AG09309 (cell line): ENCODE results near the gene HORMAD2.
"Not testable (repeated sequence)": the region's sequence is repeated elsewhere in the genome, so short reads cannot be mapped to it uniquely, and the experiment has no call there.

Experiments
- DNase-seq: peaks from one replicate; pipeline ENCODE4 v3.0.0-alpha.2; 2010; ENCODE audit warnings: low read depth
- H3K4me3 ChIP-seq: 2 replicates; pipeline ENCODE4 v1.5.1; 2011; ENCODE audit warnings: mild to moderate bottlenecking, low read depth, low read length, moderate library complexity; ENCODE audit not compliant: control insufficient read depth
- TF ChIP-seq, protein P1 (sequence below): IDR thresholded peaks from 2 replicates; pipeline ENCODE4 v1.5.1; 2011; ENCODE audit warnings: mild to moderate bottlenecking, low read depth, low read length, inconsistent platforms; ENCODE audit not compliant: insufficient read depth, control insufficient read depth; ENCODE audit errors: missing control alignments

HORMAD2 gene

DNA sequence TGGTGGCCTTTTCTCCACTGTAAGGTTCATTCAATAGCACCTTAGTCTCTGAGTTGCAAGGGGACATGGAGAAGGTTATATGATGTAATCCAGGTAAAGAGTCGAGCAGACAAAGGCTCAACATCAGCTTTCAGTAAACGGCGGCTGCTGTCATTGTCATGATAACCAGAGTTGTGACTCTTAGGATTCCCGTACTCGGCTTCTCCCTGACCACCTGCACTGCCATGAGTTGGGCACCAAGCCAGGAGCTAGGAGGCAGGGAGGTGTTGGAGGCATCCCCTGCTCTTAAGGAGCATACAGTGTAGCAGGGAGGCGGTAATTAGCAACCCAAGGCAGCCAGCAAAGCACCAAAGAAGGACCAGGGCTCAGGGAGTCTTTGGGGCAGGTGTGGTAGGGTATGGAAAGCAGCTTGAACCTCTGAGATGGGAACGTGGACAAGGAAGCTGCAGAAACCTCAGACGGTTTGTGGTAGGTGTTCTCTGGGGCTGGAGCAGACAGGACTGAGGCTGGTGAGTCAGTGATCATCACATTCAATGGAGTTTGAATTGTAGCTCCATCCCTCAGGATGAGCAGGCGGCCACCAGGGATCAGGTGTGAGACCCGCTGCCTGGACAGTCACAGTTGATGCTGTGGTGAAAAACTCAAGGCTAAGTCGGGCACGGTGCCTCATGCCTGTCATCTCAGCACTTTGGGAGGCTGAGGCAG is 134.6 kb downstream of the HORMAD2 start:
- TF ChIP-seq, protein P1, sequence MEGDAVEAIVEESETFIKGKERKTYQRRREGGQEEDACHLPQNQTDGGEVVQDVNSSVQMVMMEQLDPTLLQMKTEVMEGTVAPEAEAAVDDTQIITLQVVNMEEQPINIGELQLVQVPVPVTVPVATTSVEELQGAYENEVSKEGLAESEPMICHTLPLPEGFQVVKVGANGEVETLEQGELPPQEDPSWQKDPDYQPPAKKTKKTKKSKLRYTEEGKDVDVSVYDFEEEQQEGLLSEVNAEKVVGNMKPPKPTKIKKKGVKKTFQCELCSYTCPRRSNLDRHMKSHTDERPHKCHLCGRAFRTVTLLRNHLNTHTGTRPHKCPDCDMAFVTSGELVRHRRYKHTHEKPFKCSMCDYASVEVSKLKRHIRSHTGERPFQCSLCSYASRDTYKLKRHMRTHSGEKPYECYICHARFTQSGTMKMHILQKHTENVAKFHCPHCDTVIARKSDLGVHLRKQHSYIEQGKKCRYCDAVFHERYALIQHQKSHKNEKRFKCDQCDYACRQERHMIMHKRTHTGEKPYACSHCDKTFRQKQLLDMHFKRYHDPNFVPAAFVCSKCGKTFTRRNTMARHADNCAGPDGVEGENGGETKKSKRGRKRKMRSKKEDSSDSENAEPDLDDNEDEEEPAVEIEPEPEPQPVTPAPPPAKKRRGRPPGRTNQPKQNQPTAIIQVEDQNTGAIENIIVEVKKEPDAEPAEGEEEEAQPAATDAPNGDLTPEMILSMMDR = no peak
- no peak for DNase-seq
- no peak overlapping the region for H3K4me3 ChIP-seq

GRCh38 chr22:30216272-30216671 is 136.0 kb downstream of the HORMAD2 start:
- H3K4me3 ChIP-seq, DNase-seq: not testable (repeated sequence)

- TF ChIP-seq, protein P1 = no peak
- no peak for DNase-seq
Measured at GRCh38 chr22:30216710-30217109, 136.4 kb downstream of the HORMAD2 start.

DNA sequence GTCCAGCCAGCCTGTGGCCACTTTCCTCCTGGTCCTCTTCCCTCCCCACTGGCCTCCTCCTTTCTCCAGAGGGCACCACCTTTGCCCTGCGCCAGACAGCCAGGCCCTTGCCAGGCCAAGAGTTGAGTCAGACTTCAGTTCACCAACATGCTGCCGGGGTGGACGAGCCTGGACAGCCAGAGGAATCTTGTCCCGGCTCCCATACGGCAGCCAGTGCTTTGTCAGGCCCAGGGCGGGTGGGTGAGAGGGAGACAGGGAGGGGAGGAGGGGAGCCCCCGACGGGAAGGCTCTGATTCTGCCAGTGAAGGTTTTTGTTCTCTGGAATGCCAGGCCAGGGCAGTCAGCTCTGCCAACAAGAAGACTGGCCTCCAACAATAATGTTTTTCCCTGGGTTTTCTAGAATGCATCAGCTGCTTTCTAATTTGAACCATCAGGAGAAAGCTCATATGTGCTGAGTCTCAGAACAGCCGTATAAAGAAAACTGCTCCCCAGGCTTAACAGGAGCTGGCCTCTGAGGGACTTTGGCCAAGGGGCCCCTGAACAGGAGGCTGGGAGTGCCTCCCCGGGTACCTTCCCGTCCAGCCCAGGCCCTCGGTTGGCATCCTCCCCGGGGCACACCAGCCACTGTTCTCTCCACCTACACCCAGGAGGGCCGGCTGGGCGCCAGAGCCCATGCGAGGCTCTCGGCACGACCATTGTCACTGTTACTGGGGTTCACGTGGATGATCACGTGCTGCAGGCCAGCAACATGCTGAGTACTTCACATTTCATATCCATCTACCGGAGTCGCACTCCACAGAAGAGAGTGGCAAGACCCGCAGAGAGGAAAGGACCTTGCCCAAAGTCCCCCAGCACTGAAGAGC is 137.7 kb downstream of the HORMAD2 start:
- TF ChIP-seq, protein P1 = no peak
- no peak overlapping the region for H3K4me3 ChIP-seq
- no peak for DNase-seq

More at GRCh38 chr22:30216710-30217109, 136.4 kb downstream of the HORMAD2 start:
- H3K4me3 ChIP-seq = no peak overlapping the region

DNA sequence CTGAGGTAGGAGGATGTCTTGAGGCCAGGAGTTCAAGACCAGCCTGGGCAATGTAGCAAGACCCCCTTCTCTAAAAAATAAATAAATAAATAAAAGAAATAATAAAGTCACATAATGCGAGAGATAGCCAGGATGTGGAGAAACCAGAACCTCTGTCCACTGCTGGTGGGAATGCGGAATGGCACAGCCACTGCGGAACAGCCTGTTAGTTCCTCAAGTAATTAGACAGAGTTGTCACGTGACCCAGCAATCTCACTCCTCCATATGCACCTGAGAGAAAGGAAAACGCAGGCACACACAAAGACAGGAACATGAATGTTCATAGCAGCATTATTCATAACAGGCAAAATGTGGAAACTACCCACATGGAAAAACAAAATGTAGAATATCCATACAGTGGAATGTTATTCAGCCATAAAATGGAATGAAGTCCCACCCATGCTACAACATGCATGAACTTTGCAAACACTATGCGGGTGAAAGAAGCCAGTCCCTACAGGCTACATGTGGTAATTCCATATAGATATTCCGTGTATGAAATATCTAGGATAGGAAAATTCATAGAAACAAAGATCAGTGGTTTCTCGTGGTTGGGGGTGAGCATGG is 138.9 kb downstream of the HORMAD2 start:
- DNase-seq = no peak
- TF ChIP-seq, protein P1 = no peak
- H3K4me3 ChIP-seq = no peak overlapping the region

- DNase-seq = no peak
- TF ChIP-seq, protein P1 = no peak
- H3K4me3 ChIP-seq = no peak overlapping the region
Measured at GRCh38 chr22:30219668-30220278, 139.5 kb downstream of the HORMAD2 start.
